ENCODE data around the gene MPPED2.

MPPED2 gene

GRCh38 chr11:30454111-30454510 lies 132.0 kb downstream of the MPPED2 start:
- DNase-seq (ENCODE audit: low read depth in 2 of 2), result no peak

- no peak for DNase-seq (ENCODE audit: low read depth in 2 of 2)
Measured at GRCh38 chr11:30453705-30454104, 132.4 kb downstream of the MPPED2 start.

- no peak for DNase-seq (ENCODE audit: low read depth in 2 of 2)
Measured at GRCh38 chr11:30452842-30453241, 133.3 kb downstream of the MPPED2 start.

- no peak for DNase-seq (ENCODE audit: low read depth in 2 of 2)
Measured at GRCh38 chr11:30452114-30452513, 134.0 kb downstream of the MPPED2 start.

GRCh38 chr11:30451626-30452025 lies 134.5 kb downstream of the MPPED2 start:
- DNase-seq (ENCODE audit: low read depth in 2 of 2), result no peak

- no peak for DNase-seq (ENCODE audit: low read depth in 2 of 2)
Measured at GRCh38 chr11:30451167-30451566, 135.0 kb downstream of the MPPED2 start.

GRCh38 chr11:30447058-30447640 lies 139.0 kb downstream of the MPPED2 start:
- DNase-seq (ENCODE audit: low read depth in 2 of 2), result no peak

- no peak for DNase-seq (ENCODE audit: low read depth in 2 of 2)
Measured at GRCh38 chr11:30446520-30446919, 139.6 kb downstream of the MPPED2 start.

GRCh38 chr11:30445056-30445455 lies 141.1 kb downstream of the MPPED2 start:
- no peak for DNase-seq (ENCODE audit: low read depth in 2 of 2)

- no peak for DNase-seq (ENCODE audit: low read depth in 2 of 2)
Measured at GRCh38 chr11:30440510-30440909, 145.6 kb downstream of the MPPED2 start.

- DNase-seq (ENCODE audit: low read depth in 2 of 2), result no peak
Measured at GRCh38 chr11:30436801-30437200, 149.4 kb downstream of the MPPED2 start.

GRCh38 chr11:30435488-30435887 lies 150.7 kb downstream of the MPPED2 start:
- no peak for DNase-seq (ENCODE audit: low read depth in 2 of 2)

- no peak for DNase-seq (ENCODE audit: low read depth in 2 of 2)
Measured at GRCh38 chr11:30434901-30435300, 151.3 kb downstream of the MPPED2 start.

GRCh38 chr11:30433831-30434230 lies 152.3 kb downstream of the MPPED2 start:
- no peak for DNase-seq (ENCODE audit: low read depth in 2 of 2)

- DNase-seq (ENCODE audit: low read depth in 2 of 2), result no peak
Measured at GRCh38 chr11:30432716-30433115, 153.4 kb downstream of the MPPED2 start.

- DNase-seq (ENCODE audit: low read depth in 2 of 2), result no peak
Measured at GRCh38 chr11:30432178-30432577, 154.0 kb downstream of the MPPED2 start.

GRCh38 chr11:30431127-30431814 lies 154.9 kb downstream of the MPPED2 start:
- DNase-seq (ENCODE audit: low read depth in 2 of 2), result no peak

GRCh38 chr11:30429550-30429949 lies 156.6 kb downstream of the MPPED2 start:
- DNase-seq (ENCODE audit: low read depth in 2 of 2), result no peak

- no peak for DNase-seq (ENCODE audit: low read depth in 2 of 2)
Measured at GRCh38 chr11:30426781-30427180, 159.4 kb downstream of the MPPED2 start.

- no peak for DNase-seq (ENCODE audit: low read depth in 2 of 2)
Measured at GRCh38 chr11:30424844-30425243, 161.3 kb downstream of the MPPED2 start.

- no peak for DNase-seq (ENCODE audit: low read depth in 2 of 2)
Measured at GRCh38 chr11:30424321-30424720, 161.8 kb downstream of the MPPED2 start.

- DNase-seq (ENCODE audit: low read depth in 2 of 2), result no peak
Measured at GRCh38 chr11:30423886-30424285, 162.3 kb downstream of the MPPED2 start.

- DNase-seq (ENCODE audit: low read depth in 2 of 2), result no peak
Measured at GRCh38 chr11:30423279-30423648, 162.9 kb downstream of the MPPED2 start.
